ENCODE results near the gene DLGAP1.
"Not testable (repeated sequence)": the region's sequence is repeated elsewhere in the genome, so short reads cannot be mapped to it uniquely, and the experiment has no call there.

DLGAP1 gene

GRCh38 chr18:3624546-3624934 is 830.6 kb downstream of the DLGAP1 start:
- DNase-seq (ENCODE audit: low read depth) = no peak

GRCh38 chr18:3623769-3624545 is 831.1 kb downstream of the DLGAP1 start:
- DNase-seq (ENCODE audit: low read depth) = peak; percentile 96

GRCh38 chr18:3620146-3621119 is 834.7 kb downstream of the DLGAP1 start:
- no peak for DNase-seq (ENCODE audit: low read depth)

GRCh38 chr18:3619746-3620145 is 835.4 kb downstream of the DLGAP1 start:
- no peak for DNase-seq (ENCODE audit: low read depth)

- DNase-seq (ENCODE audit: low read depth) = no peak
Observed at GRCh38 chr18:3619222-3619621, 835.9 kb downstream of the DLGAP1 start.

- no peak for DNase-seq (ENCODE audit: low read depth)
Observed at GRCh38 chr18:3616744-3617143, 838.4 kb downstream of the DLGAP1 start.

GRCh38 chr18:3616142-3616541 is 839.0 kb downstream of the DLGAP1 start:
- DNase-seq (ENCODE audit: low read depth) = no peak

- no peak for DNase-seq (ENCODE audit: low read depth)
Observed at GRCh38 chr18:3615374-3615985, 839.6 kb downstream of the DLGAP1 start.

GRCh38 chr18:3612315-3612714 is 842.8 kb downstream of the DLGAP1 start:
- DNase-seq (ENCODE audit: low read depth) = no peak

- DNase-seq (ENCODE audit: low read depth) = no peak
Observed at GRCh38 chr18:3611313-3612090, 843.6 kb downstream of the DLGAP1 start.

GRCh38 chr18:3610813-3611212 is 844.3 kb downstream of the DLGAP1 start:
- DNase-seq (ENCODE audit: low read depth) = no peak

GRCh38 chr18:3610188-3610708 is 844.9 kb downstream of the DLGAP1 start:
- no peak for DNase-seq (ENCODE audit: low read depth)

GRCh38 chr18:3608488-3608887 is 846.6 kb downstream of the DLGAP1 start:
- no peak for DNase-seq (ENCODE audit: low read depth)

- DNase-seq (ENCODE audit: low read depth) = not testable (repeated sequence)
Observed at GRCh38 chr18:3608099-3608453, 847.0 kb downstream of the DLGAP1 start.

GRCh38 chr18:3607309-3608098 is 847.6 kb downstream of the DLGAP1 start:
- DNase-seq (ENCODE audit: low read depth) = no peak

- DNase-seq (ENCODE audit: low read depth) = not testable (repeated sequence)
Observed at GRCh38 chr18:3606863-3607262, 848.2 kb downstream of the DLGAP1 start.

GRCh38 chr18:3605954-3606443 is 849.1 kb downstream of the DLGAP1 start:
- DNase-seq (ENCODE audit: low read depth) = no peak

GRCh38 chr18:3605486-3605952 is 849.6 kb downstream of the DLGAP1 start:
- DNase-seq (ENCODE audit: low read depth) = no peak

GRCh38 chr18:3604498-3605408 is 850.4 kb downstream of the DLGAP1 start:
- peak; percentile 86 for DNase-seq (ENCODE audit: low read depth)

- no peak for DNase-seq (ENCODE audit: low read depth)
Observed at GRCh38 chr18:3604235-3604497, 850.9 kb downstream of the DLGAP1 start.
